DND-41 (cell line): Measurements from ENCODE around the gene TCF4.

ENCODE experiments used
- ATAC-seq: fragments of 200-7000 bp; cut with Tn5 transposase; 3 replicates; pipeline ENCODE4 v1.9.1; 2021; ENCODE audit warnings: low read depth; ENCODE audit not compliant: insufficient read depth
- DNase-seq: peaks from one replicate; pipeline ENCODE4 v3.0.0-alpha.2; 2020
- H2AFZ ChIP-seq: 2 replicates; pipeline ENCODE4 v1.6.0; 2012; ENCODE audit warnings: low read depth, low read length
- H3K27ac ChIP-seq: 2 replicates; pipeline ENCODE4 v1.5.1; 2012; ENCODE audit warnings: low read length, inconsistent platforms
- H3K27me3 ChIP-seq: fragments of 200-600 bp; sonication (generic); 2 replicates; pipeline ENCODE4 v1.6.0; 2012; ENCODE audit warnings: low read length, mild to moderate bottlenecking, inconsistent platforms; ENCODE audit not compliant: insufficient read depth, poor library complexity
- H3K36me3 ChIP-seq: 2 replicates; pipeline ENCODE4 v1.5.1; 2012; ENCODE audit warnings: low read length, inconsistent platforms; ENCODE audit not compliant: insufficient read depth
- H3K4me1 ChIP-seq: 2 replicates; pipeline ENCODE4 v1.5.1; 2012; ENCODE audit warnings: mild to moderate bottlenecking, low read length; ENCODE audit not compliant: insufficient read depth
- H3K4me2 ChIP-seq: 2 replicates; pipeline ENCODE4 v1.6.0; 2012; ENCODE audit warnings: mild to moderate bottlenecking, moderate library complexity, low read length, inconsistent platforms; ENCODE audit not compliant: insufficient read depth
- H3K4me3 ChIP-seq, 2 experiments: fragments of 200-600 bp in 1 of 2; shearing (Covaris generic) in 1 of 2; 2 replicates each; pipeline ENCODE4 v1.5.1; 2012 to 2016; ENCODE audit warnings: inconsistent platforms in 2 of 2, low read length in 2 of 2, mild to moderate bottlenecking in 2 of 2, low read depth in 1 of 2, moderate library complexity in 1 of 2
- H3K79me2 ChIP-seq: 2 replicates; pipeline ENCODE4 v1.6.0; 2012; ENCODE audit warnings: low read length, inconsistent platforms; ENCODE audit not compliant: insufficient read depth
- H3K9ac ChIP-seq: 2 replicates; pipeline ENCODE4 v1.6.0; 2012; ENCODE audit warnings: low read depth, mild to moderate bottlenecking, inconsistent platforms, low read length, moderate library complexity
- H3K9me3 ChIP-seq: 2 replicates; pipeline ENCODE4 v1.5.1; 2012; ENCODE audit warnings: low read length, moderate library complexity, mild to moderate bottlenecking, inconsistent platforms; ENCODE audit not compliant: insufficient read depth, severe bottlenecking
- H4K20me1 ChIP-seq: 2 replicates; pipeline ENCODE4 v1.6.0; 2012; ENCODE audit warnings: low read length; ENCODE audit not compliant: insufficient read depth
- CTCF ChIP-seq: IDR thresholded peaks from 2 replicates; pipeline ENCODE4 v1.5.1; 2012; ENCODE audit warnings: borderline replicate concordance, low read length, moderate library complexity, mild to moderate bottlenecking; ENCODE audit not compliant: poor library complexity, severe bottlenecking; ENCODE audit errors: extremely low read depth
- EZH2 ChIP-seq: IDR thresholded peaks from 3 replicates; pipeline ENCODE4 v1.6.1; 2012; ENCODE audit warnings: borderline replicate concordance, low read depth, mild to moderate bottlenecking, moderate library complexity, low read length, inconsistent platforms; ENCODE audit not compliant: severe bottlenecking

TCF4 gene

GRCh38 chr18:55413474-55413873, 174.5 kb downstream of the TCF4 start:
- H3K27ac ChIP-seq: no peak overlapping the region
- no peaks in the 10 kb centered on the region for H3K79me2 ChIP-seq
- no peaks in the 10 kb centered on the region for H3K9me3 ChIP-seq
- no peaks in the 10 kb centered on the region for H3K36me3 ChIP-seq
- H3K27me3 ChIP-seq: no peaks in the 10 kb centered on the region
- H3K4me1 ChIP-seq: no peaks in the 10 kb centered on the region
- H2AFZ ChIP-seq: no peak overlapping the region
- no peak overlapping the region for H3K4me2 ChIP-seq
- TF ChIP-seq CTCF: no peak
- TF ChIP-seq EZH2: no peak
- H3K4me3 ChIP-seq: no peak overlapping the region
- DNase-seq (no peak), ATAC-seq (no peak)
- H4K20me1 ChIP-seq: 0 out of 2 replicates have a peak, but pooled peaks cover 3% of the 10 kb centered on the region
- no peak overlapping the region for H3K9ac ChIP-seq

GRCh38 chr18:55407774-55408535, 180.0 kb downstream of the TCF4 start:
- Histone ChIP-seq H3K27me3 (no peaks in the 10 kb centered on the region), H3K4me3 (no peak overlapping the region), H3K4me2 (no peak overlapping the region), H3K36me3 (no peaks in the 10 kb centered on the region), H2AFZ (no peak overlapping the region), H3K4me1 (no peaks in the 10 kb centered on the region), H3K79me2 (no peaks in the 10 kb centered on the region), H3K27ac (no peak overlapping the region), H3K9me3 (no peaks in the 10 kb centered on the region), H3K9ac (no peak overlapping the region), H4K20me1 (no peaks in the 10 kb centered on the region)
- TF ChIP-seq CTCF: no peak
- no peak for TF ChIP-seq EZH2
- no peak for ATAC-seq
- DNase-seq: no peak

DNA sequence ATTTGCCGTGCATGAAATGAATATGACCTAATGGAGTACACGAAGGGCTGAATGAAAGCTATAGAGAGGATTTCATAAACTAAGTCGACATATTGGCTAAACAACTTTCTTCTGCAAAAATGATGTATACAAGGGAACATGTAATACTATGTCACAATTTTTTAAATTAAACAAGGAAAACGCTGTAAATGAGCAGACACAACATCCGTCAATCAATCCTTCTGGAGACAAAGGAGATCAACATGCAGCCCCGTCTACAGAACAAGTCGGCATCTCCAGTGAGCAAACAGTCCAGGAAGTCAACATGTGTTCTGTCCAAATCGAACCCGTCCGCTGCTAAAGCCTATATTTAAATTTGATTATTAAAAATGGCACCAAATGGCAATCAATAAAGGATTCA, 180.8 kb downstream of the TCF4 start:
- H3K9ac ChIP-seq: no peak overlapping the region
- ATAC-seq (no peak), DNase-seq (no peak)
- H3K4me1 ChIP-seq: no peaks in the 10 kb centered on the region
- H3K9me3 ChIP-seq: no peaks in the 10 kb centered on the region
- no peaks in the 10 kb centered on the region for H4K20me1 ChIP-seq
- H3K4me3 ChIP-seq: no peak overlapping the region
- H3K79me2 ChIP-seq: no peaks in the 10 kb centered on the region
- H3K27me3 ChIP-seq: no peaks in the 10 kb centered on the region
- no peak overlapping the region for H3K4me2 ChIP-seq
- TF ChIP-seq CTCF (no peak), EZH2 (no peak)
- H3K27ac ChIP-seq: no peak overlapping the region
- no peak overlapping the region for H2AFZ ChIP-seq
- H3K36me3 ChIP-seq: no peaks in the 10 kb centered on the region
